Measurements from ENCODE around the gene ZNF219. TPM values are rescaled to one million over a fixed set of nuclear protein-coding genes. Genes with fewer than 3 reads are reported as not detected.

Gene ZNF219
- total and polyA plus RNA-seq, 2 of the 13 experiments (the other 11 are each of a cell fraction or from before 2014, with no cell fraction given): 34.5 to 36.6 TPM

GRCh38 chr14:21054123-21054767, 44.2 kb downstream of the ZNF219 start (continued):
- TF ChIP-seq, protein P1, sequence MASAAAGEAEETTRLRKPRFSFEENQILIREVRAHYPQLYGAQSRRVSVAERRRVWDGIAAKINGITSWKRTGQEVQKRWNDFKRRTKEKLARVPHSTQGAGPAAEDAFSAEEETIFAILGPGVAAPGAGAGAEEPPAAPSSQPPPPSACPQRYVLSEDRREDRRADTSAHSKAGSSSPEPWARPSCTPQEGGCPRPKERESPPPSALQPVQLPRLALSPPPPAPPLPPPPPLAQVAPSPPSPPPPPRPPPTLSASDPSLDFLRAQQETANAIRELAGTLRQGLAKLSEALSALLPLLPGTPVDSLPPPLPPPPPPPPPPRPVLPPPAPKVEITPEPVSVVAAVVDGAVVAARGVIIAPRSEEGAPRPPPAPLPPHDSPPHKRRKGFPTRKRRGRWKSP (CRISPR knock-in tag; IDR thresholded peaks at IDR 0.05): peak; percentile 23; the same call in 1 of the 2 replicates
- TF ChIP-seq ZNF430 (CRISPR knock-in tag; IDR thresholded peaks at IDR 0.05) (peak; percentile 97), ZSCAN31 (CRISPR knock-in tag; IDR thresholded peaks at IDR 0.05; ENCODE audit: low read depth) (0 out of 2 replicates have a peak, but pooled peaks have one; percentile 16), ZBTB38 (CRISPR knock-in tag; IDR thresholded peaks at IDR 0.05) (peak; percentile 70; the same call in 1 of the 2 replicates), ZNF576 (CRISPR knock-in tag; IDR thresholded peaks at IDR 0.05) (no peak), PBX3 (CRISPR knock-in tag; IDR thresholded peaks at IDR 0.05; ENCODE audit: borderline replicate concordance) (no peak), ZNF7 (CRISPR knock-in tag; IDR thresholded peaks at IDR 0.05) (peak; percentile 96), ZFY (CRISPR knock-in tag; IDR thresholded peaks at IDR 0.05) (peak; percentile 48; the same call in 1 of the 2 replicates), KDM1A (CRISPR knock-in tag; IDR thresholded peaks at IDR 0.05) (0 out of 2 replicates have a peak, but pooled peaks have one; percentile 27), ZNF235 (CRISPR knock-in tag; IDR thresholded peaks at IDR 0.05; ENCODE audit: borderline replicate concordance) (no peak), ZSCAN5A (CRISPR knock-in tag; IDR thresholded peaks at IDR 0.05; ENCODE audit: borderline replicate concordance) (peak; percentile 83; the same call in 1 of the 2 replicates), ZNF12 (CRISPR knock-in tag; IDR thresholded peaks at IDR 0.05) (peak; percentile 66; the same call in 1 of the 2 replicates), KLF15 (CRISPR knock-in tag; IDR thresholded peaks at IDR 0.05; ENCODE audit: borderline replicate concordance) (no peak)
- TF ChIP-seq, protein P2, sequence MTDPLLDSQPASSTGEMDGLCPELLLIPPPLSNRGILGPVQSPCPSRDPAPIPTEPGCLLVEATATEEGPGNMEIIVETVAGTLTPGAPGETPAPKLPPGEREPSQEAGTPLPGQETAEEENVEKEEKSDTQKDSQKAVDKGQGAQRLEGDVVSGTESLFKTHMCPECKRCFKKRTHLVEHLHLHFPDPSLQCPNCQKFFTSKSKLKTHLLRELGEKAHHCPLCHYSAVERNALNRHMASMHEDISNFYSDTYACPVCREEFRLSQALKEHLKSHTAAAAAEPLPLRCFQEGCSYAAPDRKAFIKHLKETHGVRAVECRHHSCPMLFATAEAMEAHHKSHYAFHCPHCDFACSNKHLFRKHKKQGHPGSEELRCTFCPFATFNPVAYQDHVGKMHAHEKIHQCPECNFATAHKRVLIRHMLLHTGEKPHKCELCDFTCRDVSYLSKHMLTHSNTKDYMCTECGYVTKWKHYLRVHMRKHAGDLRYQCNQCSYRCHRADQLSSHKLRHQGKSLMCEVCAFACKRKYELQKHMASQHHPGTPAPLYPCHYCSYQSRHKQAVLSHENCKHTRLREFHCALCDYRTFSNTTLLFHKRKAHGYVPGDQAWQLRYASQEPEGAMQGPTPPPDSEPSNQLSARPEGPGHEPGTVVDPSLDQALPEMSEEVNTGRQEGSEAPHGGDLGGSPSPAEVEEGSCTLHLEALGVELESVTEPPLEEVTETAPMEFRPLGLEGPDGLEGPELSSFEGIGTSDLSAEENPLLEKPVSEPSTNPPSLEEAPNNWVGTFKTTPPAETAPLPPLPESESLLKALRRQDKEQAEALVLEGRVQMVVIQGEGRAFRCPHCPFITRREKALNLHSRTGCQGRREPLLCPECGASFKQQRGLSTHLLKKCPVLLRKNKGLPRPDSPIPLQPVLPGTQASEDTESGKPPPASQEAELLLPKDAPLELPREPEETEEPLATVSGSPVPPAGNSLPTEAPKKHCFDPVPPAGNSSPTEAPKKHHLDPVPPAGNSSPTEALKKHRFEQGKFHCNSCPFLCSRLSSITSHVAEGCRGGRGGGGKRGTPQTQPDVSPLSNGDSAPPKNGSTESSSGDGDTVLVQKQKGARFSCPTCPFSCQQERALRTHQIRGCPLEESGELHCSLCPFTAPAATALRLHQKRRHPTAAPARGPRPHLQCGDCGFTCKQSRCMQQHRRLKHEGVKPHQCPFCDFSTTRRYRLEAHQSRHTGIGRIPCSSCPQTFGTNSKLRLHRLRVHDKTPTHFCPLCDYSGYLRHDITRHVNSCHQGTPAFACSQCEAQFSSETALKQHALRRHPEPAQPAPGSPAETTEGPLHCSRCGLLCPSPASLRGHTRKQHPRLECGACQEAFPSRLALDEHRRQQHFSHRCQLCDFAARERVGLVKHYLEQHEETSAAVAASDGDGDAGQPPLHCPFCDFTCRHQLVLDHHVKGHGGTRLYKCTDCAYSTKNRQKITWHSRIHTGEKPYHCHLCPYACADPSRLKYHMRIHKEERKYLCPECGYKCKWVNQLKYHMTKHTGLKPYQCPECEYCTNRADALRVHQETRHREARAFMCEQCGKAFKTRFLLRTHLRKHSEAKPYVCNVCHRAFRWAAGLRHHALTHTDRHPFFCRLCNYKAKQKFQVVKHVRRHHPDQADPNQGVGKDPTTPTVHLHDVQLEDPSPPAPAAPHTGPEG (CRISPR knock-in tag; IDR thresholded peaks at IDR 0.05): peak; percentile 66; the same call in 1 of the 2 replicates
- TF ChIP-seq, protein P3, sequence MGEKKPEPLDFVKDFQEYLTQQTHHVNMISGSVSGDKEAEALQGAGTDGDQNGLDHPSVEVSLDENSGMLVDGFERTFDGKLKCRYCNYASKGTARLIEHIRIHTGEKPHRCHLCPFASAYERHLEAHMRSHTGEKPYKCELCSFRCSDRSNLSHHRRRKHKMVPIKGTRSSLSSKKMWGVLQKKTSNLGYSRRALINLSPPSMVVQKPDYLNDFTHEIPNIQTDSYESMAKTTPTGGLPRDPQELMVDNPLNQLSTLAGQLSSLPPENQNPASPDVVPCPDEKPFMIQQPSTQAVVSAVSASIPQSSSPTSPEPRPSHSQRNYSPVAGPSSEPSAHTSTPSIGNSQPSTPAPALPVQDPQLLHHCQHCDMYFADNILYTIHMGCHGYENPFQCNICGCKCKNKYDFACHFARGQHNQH (CRISPR knock-in tag; IDR thresholded peaks at IDR 0.05): no peak
- TF ChIP-seq, protein P4, sequence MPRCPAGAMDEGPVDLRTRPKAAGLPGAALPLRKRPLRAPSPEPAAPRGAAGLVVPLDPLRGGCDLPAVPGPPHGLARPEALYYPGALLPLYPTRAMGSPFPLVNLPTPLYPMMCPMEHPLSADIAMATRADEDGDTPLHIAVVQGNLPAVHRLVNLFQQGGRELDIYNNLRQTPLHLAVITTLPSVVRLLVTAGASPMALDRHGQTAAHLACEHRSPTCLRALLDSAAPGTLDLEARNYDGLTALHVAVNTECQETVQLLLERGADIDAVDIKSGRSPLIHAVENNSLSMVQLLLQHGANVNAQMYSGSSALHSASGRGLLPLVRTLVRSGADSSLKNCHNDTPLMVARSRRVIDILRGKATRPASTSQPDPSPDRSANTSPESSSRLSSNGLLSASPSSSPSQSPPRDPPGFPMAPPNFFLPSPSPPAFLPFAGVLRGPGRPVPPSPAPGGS (CRISPR knock-in tag; IDR thresholded peaks at IDR 0.05): no peak

Measured in HepG2 (cell line).